HG03159 (cell line): ENCODE data around the gene IRF9.

ENCODE experiments used
- ATAC-seq: cut with Tn5 transposase; IDR thresholded peaks from one replicate; pipeline ENCODE4 v1.9.1; 2021; ENCODE audit warnings: mild to moderate bottlenecking, moderate library complexity; ENCODE audit not compliant: unreplicated experiment

The IRF9 gene

GRCh38 chr14:24213866-24214662 is 53.0 kb downstream of the IRF9 start:
- ATAC-seq, result no peak

- peak; percentile 60 for ATAC-seq
Measured at GRCh38 chr14:24215495-24216344, 54.7 kb downstream of the IRF9 start, which contains the start of gene MDP1. MDP1 (minus strand) TSS chr14:24216066; CDS start chr14:24215955, 111 bp downstream.
